IMR-90 (cell line): Measurements from ENCODE around the gene TRAPPC10. TPM values are rescaled to one million over a fixed set of nuclear protein-coding genes. Genes with fewer than 3 reads are reported as not detected.

Experiments
- ATAC-seq: fragments of 200-7000 bp; cut with Tn5 transposase; 2 replicates; pipeline ENCODE4 v1.9.1; 2020; ENCODE audit warnings: low read depth, mild to moderate bottlenecking, moderate library complexity
- BruUV-seq: library from RNA; stranded (reverse); fragments of 400-500 nt; replicated peaks from 2 replicates; lab custom pipeline; 2021; lab: Mats Ljungman, UMichigan
- CTCF ChIA-PET: fragments of 300-600 bp; formaldehyde crosslinking; extraction: SDS; loops from one replicate; lab custom pipeline; 2021; ENCODE audit warnings: antibody characterized with exemption; lab: Yijun Ruan, JAX
- POLR2A ChIA-PET: fragments of 300-600 bp; sonication (Branson Sonifier 250); formaldehyde crosslinking; loops from one replicate; lab custom pipeline; 2022; ENCODE audit warnings: antibody characterized with exemption; ENCODE audit not compliant: unreplicated experiment; lab: Charles Lee
- DNase-seq: peaks from one replicate; pipeline ENCODE4 v3.0.0; 2013
- H2AFZ ChIP-seq: replicated peaks from 2 replicates; pipeline ENCODE3; 2013; ENCODE audit warnings: low read length, mild to moderate bottlenecking; ENCODE audit not compliant: poor library complexity
- H2AK5ac ChIP-seq: 2 replicates; pipeline ENCODE4 v1.6.1; 2013; ENCODE audit warnings: low read depth, low read length, inconsistent platforms
- H2AK9ac ChIP-seq: replicated peaks from 2 replicates; pipeline ENCODE3; 2013; ENCODE audit warnings: mild to moderate bottlenecking, low read depth, low read length, moderate library complexity; ENCODE audit not compliant: poor library complexity
- H2BK120ac ChIP-seq: 2 replicates; pipeline ENCODE4 v1.6.1; 2013; ENCODE audit warnings: low read depth, low read length, inconsistent platforms
- H2BK15ac ChIP-seq: 3 replicates; pipeline ENCODE4 v1.6.1; 2013; ENCODE audit warnings: low read depth, low read length, inconsistent platforms
- H2BK20ac ChIP-seq: 2 replicates; pipeline ENCODE4 v1.6.1; 2013; ENCODE audit warnings: low read depth, mild to moderate bottlenecking, inconsistent platforms, low read length, moderate library complexity
- H2BK5ac ChIP-seq: 2 replicates; pipeline ENCODE4 v1.6.1; 2013; ENCODE audit warnings: mild to moderate bottlenecking, low read depth, low read length, inconsistent platforms; ENCODE audit not compliant: poor library complexity, severe bottlenecking
- H3K14ac ChIP-seq: replicated peaks from 2 replicates; pipeline ENCODE4 v1.6.1; 2013; ENCODE audit warnings: low read depth, low read length, inconsistent platforms
- H3K18ac ChIP-seq: 2 replicates; pipeline ENCODE4 v1.6.1; 2013; ENCODE audit warnings: low read depth, low read length, control low read depth
- H3K23ac ChIP-seq: 2 replicates; pipeline ENCODE4 v1.6.1; 2013; ENCODE audit warnings: low read depth, low read length, inconsistent platforms
- H3K27ac ChIP-seq: 2 replicates; pipeline ENCODE4 v1.5.1; 2013; ENCODE audit warnings: mild to moderate bottlenecking, control low read depth, low read length; ENCODE audit not compliant: insufficient read depth
- H3K27me3 ChIP-seq: 2 replicates; pipeline ENCODE4 v1.6.1; 2013; ENCODE audit warnings: low read length; ENCODE audit not compliant: control insufficient read depth, insufficient read depth
- H3K36me3 ChIP-seq: 2 replicates; pipeline ENCODE4 v1.6.1; 2013; ENCODE audit warnings: low read length, mixed read lengths; ENCODE audit not compliant: control insufficient read depth, insufficient read depth
- H3K4ac ChIP-seq: 2 replicates; pipeline ENCODE4 v1.6.1; 2013; ENCODE audit warnings: low read depth, low read length, inconsistent platforms
- H3K4me1 ChIP-seq: 2 replicates; pipeline ENCODE4 v1.6.1; 2013; ENCODE audit warnings: low read length, mixed read lengths; ENCODE audit not compliant: control insufficient read depth, insufficient read depth
- H3K4me2 ChIP-seq: 2 replicates; pipeline ENCODE4 v1.6.1; 2013; ENCODE audit warnings: low read depth, mild to moderate bottlenecking, control low read depth, low read length, moderate library complexity
- H3K4me3 ChIP-seq: 2 replicates; pipeline ENCODE4 v1.5.1; 2013; ENCODE audit warnings: low read depth, mild to moderate bottlenecking, control low read depth, low read length, moderate library complexity; ENCODE audit not compliant: insufficient read depth
- H3K56ac ChIP-seq: 2 replicates; pipeline ENCODE4 v1.6.1; 2013; ENCODE audit warnings: low read length, inconsistent platforms; ENCODE audit not compliant: insufficient read depth; ENCODE audit errors: extremely low read depth
- H3K79me1 ChIP-seq, 2 experiments: 2 replicates each; pipeline ENCODE4 v1.6.1; 2013; ENCODE audit warnings: low read length in 2 of 2, inconsistent platforms in 1 of 2, low read depth in 1 of 2
- H3K9ac ChIP-seq: 2 replicates; pipeline ENCODE4 v1.6.1; 2013; ENCODE audit warnings: low read depth, low read length, control low read depth
- H3K9me1 ChIP-seq: 2 replicates; pipeline ENCODE4 v1.6.1; 2013; ENCODE audit warnings: low read length, inconsistent platforms; ENCODE audit not compliant: insufficient read depth
- H3K9me3 ChIP-seq: 2 replicates; pipeline ENCODE4 v1.6.1; 2013; ENCODE audit warnings: low read length; ENCODE audit not compliant: control insufficient read depth, insufficient read depth
- H4K20me1 ChIP-seq: 2 replicates; pipeline ENCODE4 v1.6.1; 2013; ENCODE audit warnings: low read length, inconsistent platforms; ENCODE audit not compliant: insufficient read depth
- H4K5ac ChIP-seq: 2 replicates; pipeline ENCODE4 v1.6.1; 2013; ENCODE audit warnings: mild to moderate bottlenecking, low read depth, low read length, control low read depth
- H4K8ac ChIP-seq, 2 experiments: 2 replicates each; pipeline ENCODE4 v1.6.1; 2013; ENCODE audit warnings: low read depth in 2 of 2, low read length in 2 of 2, control low read depth in 1 of 2, inconsistent platforms in 1 of 2
- H4K91ac ChIP-seq: 2 replicates; pipeline ENCODE4 v1.6.1; 2013; ENCODE audit warnings: low read depth, low read length, inconsistent platforms; ENCODE audit not compliant: insufficient read depth
- BHLHE40 ChIP-seq: fragments of 150-350 bp; IDR thresholded peaks from 2 replicates; pipeline ENCODE4 v1.6.1; 2016; ENCODE audit warnings: mild to moderate bottlenecking, low read depth, low read length
- CHD1 ChIP-seq: IDR thresholded peaks from 2 replicates; pipeline ENCODE4 v1.6.1; 2012; ENCODE audit warnings: low read depth, low read length, improper control_type of control experiment
- NFE2L2 ChIP-seq: fragments of 150-350 bp; IDR thresholded peaks from 2 replicates; pipeline ENCODE4 v1.6.1; 2016; ENCODE audit warnings: low read depth, mild to moderate bottlenecking, low read length
- POLR2A ChIP-seq: IDR thresholded peaks from 2 replicates; pipeline ENCODE4 v1.6.1; 2012; ENCODE audit warnings: mild to moderate bottlenecking, low read depth, low read length
- RAD21 ChIP-seq: IDR thresholded peaks from 2 replicates; pipeline ENCODE4 v1.6.1; 2012; ENCODE audit warnings: low read length, improper control_type of control experiment
- RFX5 ChIP-seq: IDR thresholded peaks from 2 replicates; pipeline ENCODE4 v1.8.0; 2012; ENCODE audit warnings: low read depth, mild to moderate bottlenecking, low read length, moderate library complexity
- SMC3 ChIP-seq: fragments of 150-350 bp; IDR thresholded peaks from 2 replicates; pipeline ENCODE4 v1.6.1; 2016; ENCODE audit warnings: low read depth, mild to moderate bottlenecking, antibody characterized with exemption, low read length, moderate library complexity
- WGBS, 2 experiments: methylation state at CpG; one replicate each; pipeline versions ENCODE4 v1.1.5 to v1.1.7; 2013; ENCODE audit warnings: missing lambda C conversion rate in 2 of 2; ENCODE audit not compliant: insufficient read length in 1 of 2; ENCODE audit errors: extremely low coverage in 2 of 2; 5-methylcytosine and 5-hydroxymethylcytosine counted together
- dilution Hi-C: fragments of 300-500 bp; cut with HindIII; formaldehyde crosslinking; loops from one replicate; pipeline ENCODE4 v1.14.3; 2018; ENCODE audit warnings: low sequenced_read_pairs; ENCODE audit not compliant: unreplicated experiment
- in situ Hi-C: fragments of 300-500 bp; cut with MboI; formaldehyde crosslinking; loops from 3 replicates; pipeline ENCODE4 v1.14.3; 2019; ENCODE audit warnings: low sequenced_read_pairs, inconsistent platforms, mixed read lengths
- intact Hi-C: fragments of 100-400 bp; cut with micrococcal nuclease; formaldehyde crosslinking; loops from 2 replicates; pipeline ENCODE4 v1.10.0; 2022
- polyA plus RNA-seq, 3 experiments: library from polyadenylated mRNA; depleted of rRNA; stranded (reverse); fragments of >200 nt; gene quantifications; 2 replicates each; pipeline ENCODE4 v1.2.3, GENCODE V29; 2012; ENCODE audit warnings: low replicate concordance in 1 of 3
- total RNA-seq: library from RNA; depleted of rRNA; stranded (reverse); fragments of >200 nt; gene quantifications from 2 replicates; pipeline ENCODE4 v1.2.3, GENCODE V29; 2012

TRAPPC10 gene
- total and polyA plus RNA-seq, 2 of the 4 experiments (the other 2 are of a cell fraction), result 17.8 to 18.1 TPM

GRCh38 chr21:44058652-44058964 is 46.5 kb downstream of the TRAPPC10 start:
- H2BK20ac ChIP-seq, result no peak overlapping the region
- H2AK9ac ChIP-seq, result no peak overlapping the region
- dilution Hi-C loops, result no loop called here
- 95% methylated on average over 8 of the region's 12 CpGs; no CpG with 5 or more reads in 1 of the 2 experiments for WGBS, 2 experiments
- peaks cover 48 to 58% of the 10 kb centered on the region in 2 experiments for H3K79me1 ChIP-seq
- H4K20me1 ChIP-seq, result peaks cover 15% of the 10 kb centered on the region
- no peak overlapping the region for H3K18ac ChIP-seq
- no peak overlapping the region for H3K56ac ChIP-seq
- H3K4ac ChIP-seq, result no peak overlapping the region
- no peak overlapping the region for H2AFZ ChIP-seq
- ATAC-seq (no peak), DNase-seq (no peak)
- peaks cover 5% of the 10 kb centered on the region for H3K4me1 ChIP-seq
- H3K4me2 ChIP-seq, result no peak overlapping the region
- no peak overlapping the region for H2BK15ac ChIP-seq
- no TSS peak for BruUV-seq
- intact Hi-C loops, result no loop called here
- H3K27ac ChIP-seq, result no peak overlapping the region
- no peak overlapping the region for H2AK5ac ChIP-seq
- H3K27me3 ChIP-seq, result no peaks in the 10 kb centered on the region
- H3K9me3 ChIP-seq, result no peaks in the 10 kb centered on the region
- H2BK120ac ChIP-seq, result no peak overlapping the region
- no peak overlapping the region for H3K14ac ChIP-seq
- peaks cover 42% of the 10 kb centered on the region for H3K36me3 ChIP-seq
- no peak overlapping the region for H3K9ac ChIP-seq
- H2BK5ac ChIP-seq, result no peak overlapping the region
- POLR2A ChIA-PET, result no interaction called here
- H4K91ac ChIP-seq, result no peak overlapping the region
- TF ChIP-seq POLR2A (no peak), CHD1 (no peak), RFX5 (no peak), RAD21 (no peak), NFE2L2 (no peak), BHLHE40 (no peak), SMC3 (no peak)
- no peak overlapping the region for H4K5ac ChIP-seq
- H3K9me1 ChIP-seq, result peaks cover 10% of the 10 kb centered on the region
- no peak overlapping the region for H3K23ac ChIP-seq
- CTCF ChIA-PET, result no interaction called here
- in situ Hi-C loops, result no loop called here
- no peak overlapping the region for H3K4me3 ChIP-seq
- H4K8ac ChIP-seq, result no peak overlapping the region
